Gastroesophageal sphincter (tissue), 4 donors: ENCODE measurements around the gene RAD51C. TPM values are rescaled to one million over a fixed set of nuclear protein-coding genes. Genes with fewer than 3 reads are reported as not detected.
A peak's percentile ranks its signal among the peaks of the same experiment; 100 is the strongest.
"Not testable (repeated sequence)": the region's sequence is repeated elsewhere in the genome, so short reads cannot be mapped to it uniquely, and the experiment has no call there.

Source experiments
- ATAC-seq: fragments of 150-250 bp; one replicate; pipeline ENCODE4 v1.9.1; 2016; ENCODE audit warnings: mild to moderate bottlenecking, moderate library complexity
- H3K27ac ChIP-seq, 4 donors: fragments of 200-600 bp; sonication (generic) in 3 of 4; 1 replicate in 3 of 4; 2 replicates in 1 of 4; pipeline ENCODE4 v1.5.1; 2016 to 2019
- H3K27me3 ChIP-seq: fragments of 200-600 bp; sonication (generic); one replicate; pipeline ENCODE4 v1.5.1; 2019
- H3K36me3 ChIP-seq, 2 donors: fragments of 200-600 bp; sonication (generic); one replicate each; pipeline ENCODE4 v1.5.1; 2019; ENCODE audit warnings: control low read depth in 1 of 2
- H3K4me1 ChIP-seq, 3 donors: fragments of 200-600 bp; sonication (generic); 1 replicate in 2 of 3; 2 replicates in 1 of 3; pipeline ENCODE4 v1.5.1; 2016 to 2019; ENCODE audit warnings: control low read depth in 2 of 3
- H3K4me3 ChIP-seq, 2 donors: fragments of 200-600 bp; sonication (generic); one replicate each; pipeline ENCODE4 v1.5.1; 2019; ENCODE audit warnings: mild to moderate bottlenecking in 1 of 2, moderate library complexity in 1 of 2
- H3K9me3 ChIP-seq, 3 donors: fragments of 200-600 bp; sonication (generic); one replicate each; pipeline ENCODE4 v1.5.1; 2017 to 2019; ENCODE audit warnings: control low read depth in 2 of 3
- EP300 ChIP-seq: sonication (generic); formaldehyde crosslinking; IDR thresholded peaks from one replicate; pipeline ENCODE4 v1.6.1; 2017; ENCODE audit warnings: antibody characterized with exemption, mild to moderate bottlenecking
- POLR2A ChIP-seq, 2 donors: fragments of 450-650 bp; IDR thresholded peaks; one replicate each; pipeline ENCODE4 v1.6.1; 2017; ENCODE audit warnings: antibody characterized with exemption in 2 of 2, mild to moderate bottlenecking in 2 of 2, moderate library complexity in 1 of 2
- POLR2AphosphoS5 ChIP-seq: sonication (generic); formaldehyde crosslinking; IDR thresholded peaks from one replicate; pipeline ENCODE4 v1.6.1; 2017; ENCODE audit warnings: antibody characterized with exemption
- WGBS, 2 donors: methylation state at CpG; one replicate each; pipeline ENCODE4 v1.1.5; 2018; ENCODE audit warnings: low coverage in 1 of 2; 5-methylcytosine and 5-hydroxymethylcytosine counted together
- total RNA-seq, 4 donors: library from RNA; depleted of rRNA; stranded (reverse); fragments of >200 nt; gene quantifications; one replicate each; pipeline ENCODE4 v1.1.0, GENCODE V29; 2016
- TF ChIP-seq, protein P1 (sequence below), 4 experiments: fragments of 200-600 bp in 2 of 4; fragments of 450-650 bp in 2 of 4; sonication (generic) in 1 of 4; IDR thresholded peaks; one replicate each; pipeline ENCODE4 v1.5.1; 2017 to 2019; ENCODE audit warnings: antibody characterized with exemption in 4 of 4, mild to moderate bottlenecking in 2 of 4, moderate library complexity in 2 of 4

The RAD51C gene
- total RNA-seq, 4 donors from 2014 or later = 15.2 to 31.1 (median 21.1) TPM

DNA sequence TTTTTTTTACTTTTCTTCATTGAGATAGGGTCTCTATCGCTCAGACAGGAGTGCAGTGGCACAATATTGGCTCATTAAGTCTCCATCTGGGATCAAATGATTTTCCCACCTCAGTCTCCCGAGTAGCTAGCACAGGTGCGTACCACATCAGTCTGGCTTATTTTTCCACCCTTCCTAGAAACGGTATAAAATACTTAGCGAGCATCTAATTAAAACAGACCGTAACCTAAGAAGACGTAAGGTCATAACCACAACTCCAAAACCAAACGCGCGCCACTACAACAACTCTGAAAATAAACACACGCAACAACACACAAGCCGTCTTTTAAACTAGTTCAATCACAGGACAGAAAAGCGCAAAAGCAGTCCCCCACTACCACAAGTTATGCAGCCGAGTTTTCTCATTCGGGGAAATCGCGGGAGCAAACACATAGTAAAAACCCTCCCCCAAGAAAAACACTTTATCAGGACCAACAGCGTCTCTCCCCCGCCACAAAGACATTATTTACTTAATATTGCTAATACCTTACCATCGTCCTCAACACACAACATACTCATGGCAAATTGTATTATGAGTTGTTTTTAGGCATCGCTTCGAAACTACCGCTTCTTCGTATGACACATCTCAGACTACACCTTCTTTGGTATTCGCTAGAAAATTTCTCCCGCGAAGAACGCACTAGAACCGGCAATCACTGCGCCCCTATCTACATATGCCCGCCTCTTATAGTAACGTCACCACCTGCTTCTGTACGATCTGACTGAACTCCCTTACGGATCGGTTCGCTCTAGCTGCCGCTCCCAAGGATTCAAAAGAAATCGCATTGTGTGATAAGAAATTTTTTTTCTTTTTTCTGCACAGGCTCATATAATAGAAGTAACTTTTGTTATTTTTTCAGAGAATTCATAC, 33.3 kb upstream of the RAD51C start:
- Histone ChIP-seq H3K36me3 (no peaks in the 10 kb centered on the region), H3K27me3 (no peaks in the 10 kb centered on the region), H3K4me1 (peaks cover 0 to 11% (median 0%) of the 10 kb centered on the region in 3 donors), H3K9me3 (no peaks in the 10 kb centered on the region), H3K4me3 (peak overlapping the region; percentile 26 to 48), H3K27ac (peak overlapping the region; percentile 75 to 84 (median 78))
- peak; percentile 89 to 96 for TF ChIP-seq POLR2A (IDR thresholded peaks at IDR 0.05)
- TF ChIP-seq EP300 = no peak
- TF ChIP-seq, protein P1, sequence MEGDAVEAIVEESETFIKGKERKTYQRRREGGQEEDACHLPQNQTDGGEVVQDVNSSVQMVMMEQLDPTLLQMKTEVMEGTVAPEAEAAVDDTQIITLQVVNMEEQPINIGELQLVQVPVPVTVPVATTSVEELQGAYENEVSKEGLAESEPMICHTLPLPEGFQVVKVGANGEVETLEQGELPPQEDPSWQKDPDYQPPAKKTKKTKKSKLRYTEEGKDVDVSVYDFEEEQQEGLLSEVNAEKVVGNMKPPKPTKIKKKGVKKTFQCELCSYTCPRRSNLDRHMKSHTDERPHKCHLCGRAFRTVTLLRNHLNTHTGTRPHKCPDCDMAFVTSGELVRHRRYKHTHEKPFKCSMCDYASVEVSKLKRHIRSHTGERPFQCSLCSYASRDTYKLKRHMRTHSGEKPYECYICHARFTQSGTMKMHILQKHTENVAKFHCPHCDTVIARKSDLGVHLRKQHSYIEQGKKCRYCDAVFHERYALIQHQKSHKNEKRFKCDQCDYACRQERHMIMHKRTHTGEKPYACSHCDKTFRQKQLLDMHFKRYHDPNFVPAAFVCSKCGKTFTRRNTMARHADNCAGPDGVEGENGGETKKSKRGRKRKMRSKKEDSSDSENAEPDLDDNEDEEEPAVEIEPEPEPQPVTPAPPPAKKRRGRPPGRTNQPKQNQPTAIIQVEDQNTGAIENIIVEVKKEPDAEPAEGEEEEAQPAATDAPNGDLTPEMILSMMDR (IDR thresholded peaks at IDR 0.05) = peak in 1 of 4 experiments; percentile 24
- peak; percentile 100 for TF ChIP-seq POLR2AphosphoS5
- 1 to 2% methylated on average over 32 to 38 of the region's 38 CpGs for WGBS, 2 donors
- peak; percentile 93 for ATAC-seq

DNA sequence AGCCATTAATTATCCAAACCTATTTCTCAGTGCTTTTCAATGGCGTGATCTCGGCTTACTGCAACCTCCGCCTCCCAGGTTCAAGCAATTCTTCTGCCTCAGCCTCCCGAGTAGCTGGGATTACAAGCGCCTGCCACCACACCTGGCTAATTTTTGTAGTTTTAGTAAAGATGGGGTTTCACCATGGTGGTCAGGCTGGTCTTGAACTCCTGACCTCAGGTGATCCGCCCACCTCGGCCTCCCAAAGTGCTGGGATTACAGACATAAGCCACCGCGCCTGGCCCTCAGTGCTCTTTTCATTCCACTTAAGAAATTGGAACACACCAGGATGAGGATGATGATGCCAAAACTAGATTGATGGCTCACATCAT, 32.7 kb upstream of the RAD51C start:
- Histone ChIP-seq H3K27ac (peak overlapping the region; percentile 75 to 84 (median 78)), H3K4me3 (peak overlapping the region; percentile 26 to 48), H3K4me1 (peaks cover 0 to 11% (median 0%) of the 10 kb centered on the region in 3 donors)
- H3K36me3 ChIP-seq, H3K9me3 ChIP-seq, H3K27me3 ChIP-seq: not testable (repeated sequence)
- 4 to 33% methylated on average over 4 to 9 of the region's 9 CpGs for WGBS, 2 donors
- peak; percentile 1 for ATAC-seq

DNA sequence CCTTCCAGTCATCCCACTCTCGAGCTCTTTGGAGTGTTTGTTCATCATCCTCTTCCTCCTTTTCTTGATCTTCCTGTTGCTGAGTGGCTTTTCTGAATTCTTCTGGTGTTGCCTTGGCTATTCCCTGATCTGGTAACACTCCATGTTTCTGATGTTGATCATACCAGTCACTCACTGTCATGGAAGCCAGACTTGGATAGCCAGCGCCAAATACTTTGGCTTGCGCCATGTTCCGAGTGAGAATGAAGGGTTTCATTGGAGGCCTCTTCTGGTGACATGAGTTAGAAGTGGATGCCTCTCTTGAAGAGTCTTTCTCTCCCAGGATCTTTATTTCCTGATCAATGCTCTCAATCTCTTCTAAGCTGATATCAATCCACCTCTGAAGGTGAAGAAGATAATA, 31.8 kb upstream of the RAD51C start:
- TF ChIP-seq, protein P1 (IDR thresholded peaks at IDR 0.05) = no peak
- TF ChIP-seq POLR2AphosphoS5 (no peak), EP300 (no peak), POLR2A (IDR thresholded peaks at IDR 0.05) (no peak)
- peaks cover 0 to 11% (median 0%) of the 10 kb centered on the region in 3 donors for H3K4me1 ChIP-seq
- no peak for ATAC-seq
- no peaks in the 10 kb centered on the region for H3K27me3 ChIP-seq
- H3K36me3 ChIP-seq = no peaks in the 10 kb centered on the region
- 88% methylated on average over 2 of the region's 4 CpGs; no CpG with 5 or more reads in 1 of the 2 donors for WGBS, 2 donors
- no peak overlapping the region for H3K27ac ChIP-seq
- no peak overlapping the region for H3K4me3 ChIP-seq
- no peaks in the 10 kb centered on the region for H3K9me3 ChIP-seq

DNA sequence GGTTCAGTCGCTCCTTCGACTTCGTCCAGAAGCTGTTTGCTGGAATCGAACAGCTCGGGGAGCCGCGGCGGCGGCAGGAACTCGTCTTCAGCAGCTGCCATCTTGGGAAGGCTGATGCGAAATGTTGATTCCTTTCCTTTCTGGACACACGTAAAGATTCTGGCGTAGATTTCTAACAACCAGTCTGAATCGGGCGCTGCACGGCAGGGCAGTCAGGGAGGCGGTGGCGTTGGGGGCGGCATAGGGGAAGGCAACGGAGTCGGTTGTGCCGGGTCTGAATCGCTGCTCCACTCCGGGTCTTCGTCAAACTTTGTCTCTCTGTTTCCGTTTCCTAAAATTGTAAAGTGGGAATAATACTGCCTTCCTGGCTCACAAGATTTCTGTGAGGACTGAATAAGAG, 30.9 kb upstream of the RAD51C start:
- Histone ChIP-seq H3K9me3 (no peaks in the 10 kb centered on the region), H3K4me1 (peaks cover 0 to 11% (median 0%) of the 10 kb centered on the region in 3 donors), H3K4me3 (no peak overlapping the region), H3K27me3 (no peaks in the 10 kb centered on the region), H3K27ac (no peak overlapping the region), H3K36me3 (no peaks in the 10 kb centered on the region)
- no peak for ATAC-seq
- WGBS, 2 donors = 88 to 94% methylated on average over 8 to 17 of the region's 26 CpGs
- no peak for TF ChIP-seq POLR2A (IDR thresholded peaks at IDR 0.05)
- no peak for TF ChIP-seq POLR2AphosphoS5
- TF ChIP-seq, protein P1 (IDR thresholded peaks at IDR 0.05) = no peak
- TF ChIP-seq EP300 = no peak

DNA sequence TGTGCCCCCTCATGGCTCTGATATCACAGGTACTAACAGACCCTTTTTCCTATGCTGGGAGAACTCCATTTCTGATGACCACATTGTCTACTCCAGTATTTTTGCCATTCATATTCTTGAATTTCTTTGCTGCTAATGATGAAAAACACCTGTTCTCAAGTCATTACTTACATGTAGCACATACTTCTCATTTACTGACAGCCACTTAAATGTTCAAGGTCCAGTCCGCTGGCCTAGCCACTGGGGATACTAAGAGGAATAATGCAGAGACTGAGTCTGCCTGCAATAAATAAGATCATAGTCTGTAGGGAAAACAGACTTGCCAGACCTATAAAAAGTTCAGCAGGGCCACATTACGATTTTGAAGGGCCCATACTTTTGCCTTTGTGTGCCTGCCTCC, 28.1 kb upstream of the RAD51C start:
- no peak for TF ChIP-seq POLR2AphosphoS5
- no peak for TF ChIP-seq EP300
- TF ChIP-seq, protein P1 (IDR thresholded peaks at IDR 0.05) = no peak
- no peak for TF ChIP-seq POLR2A (IDR thresholded peaks at IDR 0.05)
- Histone ChIP-seq H3K9me3 (no peaks in the 10 kb centered on the region), H3K27me3 (no peaks in the 10 kb centered on the region), H3K36me3 (no peaks in the 10 kb centered on the region), H3K4me3 (no peak overlapping the region), H3K27ac (no peak overlapping the region), H3K4me1 (peaks cover 0 to 4% (median 0%) of the 10 kb centered on the region in 3 donors)
- WGBS, 2 donors = 65 to 80% methylated on average over 2 of the region's 2 CpGs
- no peak for ATAC-seq
